Measurements from ENCODE around the gene LRRC8D. TPM values are rescaled to one million over a fixed set of nuclear protein-coding genes. Genes with fewer than 3 reads are reported as not detected.

Gene LRRC8D
- total and polyA plus RNA-seq, 2 of the 4 experiments (the other 2 are of a cell fraction) = 34.1 to 35.3 TPM

DNA sequence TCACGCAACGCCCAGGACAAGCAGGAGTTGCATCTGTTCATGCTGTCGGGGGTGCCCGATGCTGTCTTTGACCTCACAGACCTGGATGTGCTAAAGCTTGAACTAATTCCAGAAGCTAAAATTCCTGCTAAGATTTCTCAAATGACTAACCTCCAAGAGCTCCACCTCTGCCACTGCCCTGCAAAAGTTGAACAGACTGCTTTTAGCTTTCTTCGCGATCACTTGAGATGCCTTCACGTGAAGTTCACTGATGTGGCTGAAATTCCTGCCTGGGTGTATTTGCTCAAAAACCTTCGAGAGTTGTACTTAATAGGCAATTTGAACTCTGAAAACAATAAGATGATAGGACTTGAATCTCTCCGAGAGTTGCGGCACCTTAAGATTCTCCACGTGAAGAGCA lies 113.6 kb downstream of the LRRC8D start:
- Histone ChIP-seq H2BK5ac (ENCODE audit: low read depth, low read length, poor library complexity, severe bottlenecking) (no peak overlapping the region), H3K27ac (ENCODE audit: insufficient read depth, low read length) (no peak overlapping the region), H2BK15ac (ENCODE audit: low read depth, low read length) (no peak overlapping the region), H3K27me3 (ENCODE audit: control insufficient read depth, insufficient read depth, low read length) (no peaks in the 10 kb centered on the region), H3K9ac (ENCODE audit: low read depth, low read length) (no peak overlapping the region), H2BK120ac (ENCODE audit: low read depth, low read length) (no peak overlapping the region), H3K4me3 (ENCODE audit: insufficient read depth, low read depth, low read length) (no peak overlapping the region), H2BK20ac (ENCODE audit: low read depth, low read length) (no peak overlapping the region), H3K9me3 (ENCODE audit: control insufficient read depth, insufficient read depth, low read length) (no peaks in the 10 kb centered on the region), H3K4ac (ENCODE audit: low read depth, low read length) (no peak overlapping the region), H3K18ac (ENCODE audit: low read depth, low read length) (no peak overlapping the region), H3K4me2 (ENCODE audit: low read depth, low read length) (no peak overlapping the region), H3K23ac (ENCODE audit: low read depth, low read length) (no peak overlapping the region), H4K91ac (ENCODE audit: insufficient read depth, low read depth, low read length) (no peak overlapping the region), H2AK9ac (replicated peaks; ENCODE audit: low read depth, low read length, poor library complexity) (no peak overlapping the region), H4K5ac (ENCODE audit: low read depth, low read length) (no peak overlapping the region), H4K8ac (ENCODE audit: low read depth in 2 of 2, low read length in 2 of 2) (no peak overlapping the region), H3K56ac (ENCODE audit: extremely low read depth, insufficient read depth, low read length) (no peak overlapping the region), H3K36me3 (ENCODE audit: control insufficient read depth, insufficient read depth, low read length) (peaks cover 11% of the 10 kb centered on the region), H2AK5ac (ENCODE audit: low read depth, low read length) (no peak overlapping the region), H3K79me1 (ENCODE audit: low read depth in 1 of 2, low read length in 2 of 2) (peaks cover 9 to 14% of the 10 kb centered on the region in 2 experiments; a peak in 1 of 4 replicates), H3K9me1 (ENCODE audit: insufficient read depth, low read length) (0 out of 2 replicates have a peak, but pooled peaks cover 3% of the 10 kb centered on the region), H3K14ac (replicated peaks; ENCODE audit: low read depth, low read length) (no peak overlapping the region), H3K4me1 (ENCODE audit: control insufficient read depth, insufficient read depth, low read length) (peaks cover 3% of the 10 kb centered on the region), H2AFZ (replicated peaks; ENCODE audit: low read length, poor library complexity) (no peak overlapping the region), H4K20me1 (ENCODE audit: insufficient read depth, low read length) (no peaks in the 10 kb centered on the region)
- ChIA-PET POLR2A (ENCODE audit: unreplicated experiment) (no interaction called here), CTCF (interaction anchor here (1.3 kb wide), 1 partner anchor 9 kb away, joined by 3 read pairs; no protein-coding TSS in a partner anchor)
- dilution Hi-C loops (cut with HindIII; ENCODE audit: low sequenced_read_pairs, unreplicated experiment) (no loop called here), intact Hi-C loops (cut with micrococcal nuclease) (no loop called here), in situ Hi-C loops (cut with MboI; ENCODE audit: low sequenced_read_pairs) (no loop called here)
- BruUV-seq (replicated peaks) = no TSS peak
- TF ChIP-seq, protein P1, sequence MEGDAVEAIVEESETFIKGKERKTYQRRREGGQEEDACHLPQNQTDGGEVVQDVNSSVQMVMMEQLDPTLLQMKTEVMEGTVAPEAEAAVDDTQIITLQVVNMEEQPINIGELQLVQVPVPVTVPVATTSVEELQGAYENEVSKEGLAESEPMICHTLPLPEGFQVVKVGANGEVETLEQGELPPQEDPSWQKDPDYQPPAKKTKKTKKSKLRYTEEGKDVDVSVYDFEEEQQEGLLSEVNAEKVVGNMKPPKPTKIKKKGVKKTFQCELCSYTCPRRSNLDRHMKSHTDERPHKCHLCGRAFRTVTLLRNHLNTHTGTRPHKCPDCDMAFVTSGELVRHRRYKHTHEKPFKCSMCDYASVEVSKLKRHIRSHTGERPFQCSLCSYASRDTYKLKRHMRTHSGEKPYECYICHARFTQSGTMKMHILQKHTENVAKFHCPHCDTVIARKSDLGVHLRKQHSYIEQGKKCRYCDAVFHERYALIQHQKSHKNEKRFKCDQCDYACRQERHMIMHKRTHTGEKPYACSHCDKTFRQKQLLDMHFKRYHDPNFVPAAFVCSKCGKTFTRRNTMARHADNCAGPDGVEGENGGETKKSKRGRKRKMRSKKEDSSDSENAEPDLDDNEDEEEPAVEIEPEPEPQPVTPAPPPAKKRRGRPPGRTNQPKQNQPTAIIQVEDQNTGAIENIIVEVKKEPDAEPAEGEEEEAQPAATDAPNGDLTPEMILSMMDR (conservative IDR thresholded peaks at IDR 0.05; ENCODE audit: low read depth, low read length) = no peak
- TF ChIP-seq, protein P2, sequence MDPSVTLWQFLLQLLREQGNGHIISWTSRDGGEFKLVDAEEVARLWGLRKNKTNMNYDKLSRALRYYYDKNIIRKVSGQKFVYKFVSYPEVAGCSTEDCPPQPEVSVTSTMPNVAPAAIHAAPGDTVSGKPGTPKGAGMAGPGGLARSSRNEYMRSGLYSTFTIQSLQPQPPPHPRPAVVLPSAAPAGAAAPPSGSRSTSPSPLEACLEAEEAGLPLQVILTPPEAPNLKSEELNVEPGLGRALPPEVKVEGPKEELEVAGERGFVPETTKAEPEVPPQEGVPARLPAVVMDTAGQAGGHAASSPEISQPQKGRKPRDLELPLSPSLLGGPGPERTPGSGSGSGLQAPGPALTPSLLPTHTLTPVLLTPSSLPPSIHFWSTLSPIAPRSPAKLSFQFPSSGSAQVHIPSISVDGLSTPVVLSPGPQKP (IDR thresholded peaks at IDR 0.05; ENCODE audit: borderline replicate concordance, low read depth, low read length) = no peak
- no peak for TF ChIP-seq RFX5 (IDR thresholded peaks at IDR 0.05; ENCODE audit: low read depth, low read length)
- no peak for TF ChIP-seq BHLHE40 (IDR thresholded peaks at IDR 0.05; ENCODE audit: low read depth, low read length)
- TF ChIP-seq RCOR1 (IDR thresholded peaks at IDR 0.05; ENCODE audit: insufficient replicate concordance, low read length) = no peak
- TF ChIP-seq SMC3 (IDR thresholded peaks at IDR 0.05; ENCODE audit: low read depth, low read length) = no peak
- no peak for TF ChIP-seq MAZ (IDR thresholded peaks at IDR 0.05; ENCODE audit: borderline replicate concordance, low read depth, low read length)
- TF ChIP-seq FOS (IDR thresholded peaks at IDR 0.05; ENCODE audit: low read depth, low read length) = no peak
- TF ChIP-seq NFE2L2 (IDR thresholded peaks at IDR 0.05; ENCODE audit: low read depth, low read length) = no peak
- no peak for TF ChIP-seq RAD21 (IDR thresholded peaks at IDR 0.05; ENCODE audit: low read length)
- TF ChIP-seq POLR2A (IDR thresholded peaks at IDR 0.05; ENCODE audit: low read depth, low read length) = no peak
- TF ChIP-seq, protein P3, sequence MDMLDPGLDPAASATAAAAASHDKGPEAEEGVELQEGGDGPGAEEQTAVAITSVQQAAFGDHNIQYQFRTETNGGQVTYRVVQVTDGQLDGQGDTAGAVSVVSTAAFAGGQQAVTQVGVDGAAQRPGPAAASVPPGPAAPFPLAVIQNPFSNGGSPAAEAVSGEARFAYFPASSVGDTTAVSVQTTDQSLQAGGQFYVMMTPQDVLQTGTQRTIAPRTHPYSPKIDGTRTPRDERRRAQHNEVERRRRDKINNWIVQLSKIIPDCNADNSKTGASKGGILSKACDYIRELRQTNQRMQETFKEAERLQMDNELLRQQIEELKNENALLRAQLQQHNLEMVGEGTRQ (IDR thresholded peaks at IDR 0.05; ENCODE audit: low read depth, low read length) = no peak
- no peak for TF ChIP-seq MAFK (IDR thresholded peaks at IDR 0.05; ENCODE audit: low read depth, low read length)
- no peak for TF ChIP-seq MXI1 (IDR thresholded peaks at IDR 0.05; ENCODE audit: borderline replicate concordance, low read depth, low read length)
- no peak for TF ChIP-seq CHD1 (IDR thresholded peaks at IDR 0.05; ENCODE audit: low read depth, low read length)
- no peak for TF ChIP-seq CEBPB (IDR thresholded peaks at IDR 0.05; ENCODE audit: low read depth, low read length)
- DNase-seq (no peak), ATAC-seq (ENCODE audit: low read depth) (no peak)
- 63% methylated on average over 3 of the region's 11 CpGs; no CpG with 5 or more reads in 1 of the 2 experiments for WGBS, 2 experiments (ENCODE audit: extremely low coverage in 2 of 2, insufficient read length in 1 of 2)
